Osteoblast (primary cell): Measurements from ENCODE around the gene LRRIQ1. TPM values are rescaled to one million over a fixed set of nuclear protein-coding genes. Genes with fewer than 3 reads are reported as not detected.

ENCODE experiments used
- DNase-seq: peaks from one replicate; pipeline ENCODE4 v3.0.0; 2011; ENCODE audit warnings: low spot score, mixed read lengths; ENCODE audit not compliant: insufficient read length; ENCODE audit errors: missing footprints
- H2AFZ ChIP-seq: 2 replicates; pipeline ENCODE4 v1.6.0; 2011; ENCODE audit warnings: mild to moderate bottlenecking, low read length
- H3K27ac ChIP-seq: 2 replicates; pipeline ENCODE4 v1.5.1; 2011; ENCODE audit warnings: mild to moderate bottlenecking, low read depth, low read length, moderate library complexity
- H3K27me3 ChIP-seq: 2 replicates; pipeline ENCODE4 v1.6.0; 2012; ENCODE audit warnings: mild to moderate bottlenecking, control low read depth, inconsistent platforms, low read length, moderate library complexity; ENCODE audit not compliant: insufficient read depth
- H3K36me3 ChIP-seq: 2 replicates; pipeline ENCODE4 v1.5.1; 2011; ENCODE audit warnings: mild to moderate bottlenecking, low read length, control low read depth, moderate library complexity; ENCODE audit not compliant: insufficient read depth
- H3K4me1 ChIP-seq: 2 replicates; pipeline ENCODE4 v1.5.1; 2011; ENCODE audit warnings: mild to moderate bottlenecking, low read length, control low read depth, moderate library complexity; ENCODE audit not compliant: insufficient read depth
- H3K4me2 ChIP-seq: 2 replicates; pipeline ENCODE4 v1.6.0; 2011; ENCODE audit warnings: mild to moderate bottlenecking, low read length; ENCODE audit not compliant: insufficient read depth
- H3K4me3 ChIP-seq: fragments of 200-600 bp; sonication (generic); 3 replicates; pipeline ENCODE4 v1.5.1; 2012; ENCODE audit warnings: mild to moderate bottlenecking, low read length, inconsistent platforms; ENCODE audit not compliant: insufficient read depth
- H3K79me2 ChIP-seq: 2 replicates; pipeline ENCODE4 v1.6.0; 2012; ENCODE audit warnings: mild to moderate bottlenecking, low read length, control low read depth, inconsistent platforms; ENCODE audit not compliant: insufficient read depth
- H3K9me3 ChIP-seq: 2 replicates; pipeline ENCODE4 v1.5.1; 2011; ENCODE audit warnings: low read depth, low read length, control low read depth
- H4K20me1 ChIP-seq: 2 replicates; pipeline ENCODE4 v1.6.0; 2012; ENCODE audit warnings: mild to moderate bottlenecking, low read length, control low read depth; ENCODE audit not compliant: insufficient read depth
- CTCF ChIP-seq: IDR thresholded peaks from 2 replicates; pipeline ENCODE4 v1.5.1; 2011; ENCODE audit warnings: mild to moderate bottlenecking, low read depth, low read length, moderate library complexity; ENCODE audit errors: extremely low read depth
- total RNA-seq: library from RNA; depleted of rRNA; stranded (reverse); fragments of >200 nt; gene quantifications from 2 replicates; pipeline ENCODE4 v1.2.3, GENCODE V29; 2012

The LRRIQ1 gene
- total RNA-seq, 1 donor: not detected

- DNase-seq: peak; percentile 21
- no peak overlapping the region for H3K27ac ChIP-seq
Measured at GRCh38 chr12:85179680-85180270, 143.6 kb downstream of the LRRIQ1 start.

GRCh38 chr12:85182699-85183098, 146.5 kb downstream of the LRRIQ1 start:
- H3K4me3 ChIP-seq: no peak overlapping the region
- H4K20me1 ChIP-seq: no peaks in the 10 kb centered on the region
- no peak overlapping the region for H3K27ac ChIP-seq
- H3K4me2 ChIP-seq: no peak overlapping the region
- H3K9me3 ChIP-seq: no peaks in the 10 kb centered on the region
- TF ChIP-seq CTCF: no peak
- H2AFZ ChIP-seq: no peak overlapping the region
- H3K36me3 ChIP-seq: no peaks in the 10 kb centered on the region
- H3K4me1 ChIP-seq: no peaks in the 10 kb centered on the region
- no peaks in the 10 kb centered on the region for H3K79me2 ChIP-seq
- DNase-seq: no peak
- no peaks in the 10 kb centered on the region for H3K27me3 ChIP-seq

More at GRCh38 chr12:85179680-85180270, 143.6 kb downstream of the LRRIQ1 start:
- H3K4me3 ChIP-seq: no peak overlapping the region
- no peaks in the 10 kb centered on the region for H4K20me1 ChIP-seq
- H2AFZ ChIP-seq: no peak overlapping the region
- no peak for TF ChIP-seq CTCF
- H3K36me3 ChIP-seq: no peaks in the 10 kb centered on the region
- no peak overlapping the region for H3K4me2 ChIP-seq
- no peaks in the 10 kb centered on the region for H3K79me2 ChIP-seq
- no peaks in the 10 kb centered on the region for H3K9me3 ChIP-seq
- H3K27me3 ChIP-seq: no peaks in the 10 kb centered on the region
- H3K4me1 ChIP-seq: no peaks in the 10 kb centered on the region

GRCh38 chr12:85183855-85184254, 147.7 kb downstream of the LRRIQ1 start:
- no peaks in the 10 kb centered on the region for H3K9me3 ChIP-seq
- H4K20me1 ChIP-seq: no peaks in the 10 kb centered on the region
- H3K4me1 ChIP-seq: no peaks in the 10 kb centered on the region
- H3K79me2 ChIP-seq: no peaks in the 10 kb centered on the region
- H3K4me2 ChIP-seq: no peak overlapping the region
- no peaks in the 10 kb centered on the region for H3K27me3 ChIP-seq
- DNase-seq: no peak
- no peak overlapping the region for H2AFZ ChIP-seq
- no peak for TF ChIP-seq CTCF
- no peaks in the 10 kb centered on the region for H3K36me3 ChIP-seq
- H3K27ac ChIP-seq: no peak overlapping the region
- no peak overlapping the region for H3K4me3 ChIP-seq

GRCh38 chr12:85186236-85186635, 150.1 kb downstream of the LRRIQ1 start:
- Histone ChIP-seq H3K27me3 (no peaks in the 10 kb centered on the region), H3K9me3 (no peaks in the 10 kb centered on the region), H3K4me1 (no peaks in the 10 kb centered on the region), H2AFZ (no peak overlapping the region), H3K4me3 (no peak overlapping the region), H3K79me2 (no peaks in the 10 kb centered on the region), H3K36me3 (no peaks in the 10 kb centered on the region), H3K4me2 (no peak overlapping the region), H3K27ac (no peak overlapping the region), H4K20me1 (no peaks in the 10 kb centered on the region)
- no peak for TF ChIP-seq CTCF
- DNase-seq: no peak
